Stimulated activated CD8-positive, alpha-beta memory T cell treated with anti-CD3 and anti-CD28 coated beads, Interleukin-12 subunit alpha, Interleukin-12 subunit beta, amount 100 ng/mL, for 1 hour (primary cell): ENCODE measurements around the gene BPIFA1.

ENCODE experiments used
- DNase-seq: peaks from one replicate; pipeline ENCODE4 v3.0.0-alpha.2; 2020; ENCODE audit warnings: low read depth

BPIFA1 gene

DNA sequence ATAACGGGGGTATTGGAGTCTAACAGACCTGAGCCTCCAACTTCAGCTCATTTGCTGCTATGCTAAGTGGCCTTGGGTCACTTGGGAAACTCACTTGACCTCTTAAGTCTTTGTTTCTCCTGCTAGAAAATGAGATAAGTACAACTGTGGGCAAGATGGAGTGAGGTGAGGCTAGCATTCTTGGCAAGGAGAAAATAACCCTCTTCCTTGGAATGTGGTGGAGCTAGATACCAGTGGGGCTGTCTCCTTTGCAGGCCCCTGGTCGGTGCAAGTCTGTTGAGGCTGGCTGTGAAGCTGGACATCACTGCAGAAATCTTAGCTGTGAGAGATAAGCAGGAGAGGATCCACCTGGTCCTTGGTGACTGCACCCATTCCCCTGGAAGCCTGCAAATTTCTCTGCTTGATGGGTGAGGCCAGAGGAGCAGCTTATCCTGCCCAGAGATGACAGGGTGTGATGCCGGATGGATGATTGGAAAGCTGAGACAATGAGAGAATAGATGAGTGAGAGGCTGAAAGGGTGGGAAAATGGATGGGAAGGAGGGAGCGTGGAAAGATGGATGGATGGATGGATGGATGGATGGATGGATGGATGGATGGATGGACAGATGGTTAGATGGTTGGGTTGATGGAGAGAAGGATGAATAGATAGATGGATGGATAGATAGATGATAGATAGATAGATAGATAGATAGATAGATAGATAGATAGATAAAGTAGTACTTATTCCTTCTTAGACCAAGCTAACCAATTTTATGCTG, 4.4 kb downstream of the BPIFA1 start:
- no peak for DNase-seq

DNA sequence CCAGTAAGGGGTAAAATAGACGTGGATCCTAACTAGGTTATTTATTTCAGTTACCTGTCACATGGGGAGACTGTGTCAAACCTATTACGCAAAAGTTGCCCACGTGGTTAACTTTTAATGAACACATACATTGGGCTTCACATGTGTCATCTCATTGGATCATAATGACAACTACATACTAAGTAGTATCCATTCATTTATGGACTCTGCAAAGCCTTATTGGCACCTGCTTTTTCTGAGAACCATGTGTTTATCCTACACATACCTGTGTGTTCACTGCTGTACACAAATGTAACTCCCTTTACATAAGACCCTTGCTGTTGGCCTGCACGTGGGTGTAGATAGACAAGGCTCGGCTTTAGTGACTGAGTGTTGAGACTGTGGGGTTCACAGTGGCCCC, 5.1 kb downstream of the BPIFA1 start:
- no peak for DNase-seq

DNA sequence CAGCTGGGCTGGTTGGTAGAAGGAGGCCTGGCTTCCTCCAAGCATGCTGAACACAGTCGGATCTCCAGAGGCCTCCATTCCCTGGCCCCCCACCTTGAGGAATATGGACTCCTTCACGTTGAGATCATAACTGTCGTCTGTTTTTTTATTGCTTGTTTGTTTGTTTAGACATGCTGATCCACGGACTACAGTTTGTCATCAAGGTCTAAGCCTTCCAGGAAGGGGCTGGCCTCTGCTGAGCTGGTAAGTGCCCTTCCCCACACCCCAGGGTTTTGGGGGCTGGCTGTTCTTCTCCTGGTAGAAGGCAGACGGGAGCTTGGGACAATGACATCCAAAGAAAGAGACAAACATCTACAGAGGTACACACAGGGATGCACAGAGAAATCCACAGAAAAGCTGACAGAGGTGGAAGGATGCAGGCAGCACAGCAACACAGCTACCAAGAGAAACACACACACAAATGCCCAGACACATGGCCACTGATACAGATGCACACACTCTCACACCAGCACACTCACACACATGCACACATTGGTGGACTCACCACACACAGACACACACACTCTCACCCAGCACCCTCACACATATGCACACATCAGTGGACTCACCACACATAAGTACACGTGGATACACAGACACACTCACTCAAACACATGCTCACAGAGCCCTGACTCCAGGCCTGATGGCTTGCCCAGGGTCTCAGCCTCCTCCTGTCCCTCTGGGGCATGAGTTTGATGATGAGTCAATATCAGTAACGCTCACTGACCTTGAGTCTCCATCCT, 6.7 kb downstream of the BPIFA1 start:
- DNase-seq = no peak

DNA sequence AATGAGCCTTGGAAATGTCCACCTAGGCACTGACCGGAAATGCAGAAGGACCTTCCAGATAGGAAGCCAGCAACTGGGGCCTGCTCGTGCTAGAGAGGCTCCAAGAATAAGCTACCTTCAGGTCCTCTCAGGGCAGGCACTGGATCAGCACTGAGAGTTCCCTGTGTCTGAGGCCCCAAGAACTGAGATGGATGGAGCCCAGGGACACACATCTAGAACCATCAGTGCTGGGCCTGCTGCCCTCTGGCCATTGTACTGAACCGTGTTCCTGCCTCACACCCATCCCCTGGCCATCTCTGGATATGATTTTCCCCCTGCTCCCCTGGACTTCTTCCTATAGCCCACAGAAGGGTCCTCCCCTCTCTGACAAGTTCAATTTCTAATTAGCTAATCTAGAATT, 10.3 kb downstream of the BPIFA1 start:
- no peak for DNase-seq

DNA sequence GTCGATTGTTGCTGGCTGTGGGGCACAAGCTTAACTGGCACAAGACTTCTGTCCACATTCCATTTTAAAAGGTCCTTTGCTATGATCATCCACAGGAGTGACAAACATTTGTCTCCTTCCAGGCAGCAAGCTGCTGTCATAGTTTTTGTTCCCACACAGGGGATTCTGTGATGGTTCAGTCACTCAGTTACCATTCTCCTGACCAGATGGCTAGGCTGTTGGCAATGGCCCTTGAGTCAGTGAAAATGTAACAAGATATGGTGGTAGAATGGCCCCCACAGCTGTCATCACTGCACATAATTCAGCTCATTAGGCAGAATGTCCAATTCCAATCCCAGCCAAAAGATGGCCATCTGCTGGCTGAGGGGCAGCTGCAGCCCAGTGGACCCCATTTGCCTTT, 13.7 kb downstream of the BPIFA1 start:
- DNase-seq = no peak

DNA sequence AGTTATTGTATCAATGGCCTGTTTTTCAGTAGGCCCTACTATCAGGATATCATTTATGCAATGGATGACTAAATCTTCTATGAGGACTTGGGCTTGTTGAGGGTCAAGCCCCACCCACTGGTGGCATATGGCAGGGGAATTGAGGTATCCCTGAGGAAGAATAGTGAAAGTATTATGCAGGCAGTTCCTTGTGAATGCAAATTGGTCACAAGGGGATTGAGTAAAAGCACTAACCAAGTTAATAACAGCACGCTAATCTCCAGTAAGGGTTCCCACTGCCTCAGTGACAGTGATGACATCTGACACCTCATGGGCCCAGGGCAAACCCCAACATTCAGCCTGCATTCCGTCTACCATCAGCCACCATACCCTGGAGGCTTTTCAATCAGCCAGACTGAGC, 14.9 kb downstream of the BPIFA1 start:
- no peak for DNase-seq

DNA sequence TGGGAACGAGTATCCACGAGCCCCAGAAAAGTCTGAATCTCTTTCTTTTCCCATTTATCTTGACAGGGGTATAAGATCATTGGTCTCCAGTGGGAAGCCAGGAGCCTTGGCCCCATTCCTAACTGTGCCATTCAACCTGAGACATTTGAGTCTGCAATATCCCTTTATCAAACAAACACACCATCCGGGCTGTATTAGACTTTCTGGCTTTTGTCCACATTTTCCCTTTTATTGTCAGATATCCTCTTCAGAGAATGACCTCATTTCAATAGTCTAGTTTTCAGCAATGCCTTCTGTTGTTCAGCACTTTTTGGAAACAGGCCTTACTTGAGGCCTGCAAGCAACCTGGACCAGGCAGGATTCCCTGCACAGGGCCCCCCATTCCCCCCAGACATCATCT, 15.7 kb downstream of the BPIFA1 start:
- DNase-seq = no peak

DNA sequence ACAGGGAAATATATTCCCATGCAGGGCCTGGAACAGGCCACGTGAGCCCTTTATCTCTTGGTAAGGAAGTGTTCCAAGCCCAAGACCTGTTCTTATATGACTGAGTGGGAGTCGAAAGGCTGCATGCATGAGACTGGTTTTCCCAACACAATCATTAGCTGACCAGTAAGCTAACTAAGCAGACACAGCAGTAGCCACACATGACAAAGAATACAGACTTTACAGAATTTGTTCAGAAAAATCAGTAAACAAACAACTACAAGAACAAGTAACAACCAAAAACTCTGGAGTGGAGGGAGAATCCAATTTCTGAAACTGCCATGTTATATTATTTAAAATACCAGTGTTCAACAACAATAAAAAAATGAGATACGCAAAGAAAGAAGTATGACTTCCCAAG, 16.7 kb downstream of the BPIFA1 start:
- DNase-seq = no peak

DNA sequence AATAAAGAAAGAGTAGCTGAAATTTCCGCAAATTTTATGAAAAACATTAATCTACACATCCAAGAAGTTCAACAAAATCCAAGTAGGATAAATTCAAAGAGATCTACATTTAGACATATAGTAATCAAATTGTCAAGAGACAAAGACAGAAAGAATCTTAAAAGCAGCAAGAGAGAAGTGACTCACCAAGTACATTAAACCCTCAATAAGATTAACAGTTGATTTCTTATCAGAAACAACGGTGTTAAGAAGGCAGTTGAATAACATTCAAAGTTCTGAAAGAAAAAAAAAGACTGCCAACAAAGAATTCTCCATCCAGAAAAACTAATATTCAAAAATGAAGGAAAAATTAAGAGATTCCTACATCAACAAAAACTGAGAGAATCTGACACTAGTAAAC, 19.2 kb downstream of the BPIFA1 start:
- DNase-seq = no peak

DNA sequence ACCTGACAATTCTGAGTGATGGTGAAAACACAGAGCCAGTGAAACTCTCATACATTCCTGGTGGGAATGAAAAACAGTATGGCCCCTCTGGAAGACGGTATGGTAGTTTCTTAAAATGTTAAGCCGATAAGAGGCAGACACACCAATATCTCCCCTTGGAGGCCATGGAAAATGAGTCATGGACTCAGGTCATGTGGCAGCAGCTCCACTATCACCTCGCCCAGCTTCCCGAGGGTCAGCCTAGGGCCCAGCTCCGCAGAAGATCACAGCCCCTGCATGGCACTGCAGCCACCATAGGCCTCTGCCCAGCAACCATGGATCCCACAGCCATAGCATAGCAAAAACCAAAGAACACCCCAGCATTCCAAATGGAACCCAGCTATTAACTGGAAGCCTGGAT, 21.4 kb downstream of the BPIFA1 start:
- DNase-seq = no peak

DNA sequence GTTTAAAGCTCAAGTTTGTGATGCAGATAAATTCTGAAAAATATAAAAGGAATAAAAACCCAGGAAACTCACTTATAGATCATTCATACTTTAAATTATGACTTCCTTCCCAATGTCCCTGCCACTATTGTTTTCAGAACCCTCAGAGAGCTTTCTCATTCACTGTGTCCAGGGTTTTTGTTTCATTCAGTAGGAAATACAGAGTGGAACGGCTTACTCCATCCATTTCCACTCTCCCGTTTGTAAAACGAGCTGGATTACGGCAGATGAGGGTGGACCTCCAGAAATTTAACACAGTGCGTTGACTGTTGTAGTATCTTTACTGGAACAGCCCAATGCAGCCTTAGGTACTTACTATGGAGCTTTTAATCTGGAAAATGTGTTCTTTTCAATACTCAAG, 23.6 kb downstream of the BPIFA1 start:
- DNase-seq = no peak

DNA sequence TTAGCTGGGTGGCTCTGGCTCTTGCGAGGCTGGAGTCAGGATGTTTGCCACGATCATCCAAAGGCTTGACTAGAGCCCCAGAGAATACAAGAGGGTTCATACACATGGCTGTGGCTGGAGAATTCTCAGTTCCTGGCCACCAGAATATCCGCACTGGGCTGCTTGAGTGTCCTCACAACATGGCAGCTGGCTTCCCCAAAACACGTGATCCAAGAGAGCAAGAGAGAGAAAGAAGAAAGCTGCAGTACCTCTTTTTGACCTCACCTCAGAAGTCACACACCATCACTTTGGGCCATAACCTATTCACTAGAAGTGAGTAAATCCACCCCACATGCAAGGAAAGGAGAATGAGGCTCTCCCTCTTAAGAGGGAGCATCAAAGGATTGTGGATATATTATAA, 25.7 kb downstream of the BPIFA1 start:
- no peak for DNase-seq

DNA sequence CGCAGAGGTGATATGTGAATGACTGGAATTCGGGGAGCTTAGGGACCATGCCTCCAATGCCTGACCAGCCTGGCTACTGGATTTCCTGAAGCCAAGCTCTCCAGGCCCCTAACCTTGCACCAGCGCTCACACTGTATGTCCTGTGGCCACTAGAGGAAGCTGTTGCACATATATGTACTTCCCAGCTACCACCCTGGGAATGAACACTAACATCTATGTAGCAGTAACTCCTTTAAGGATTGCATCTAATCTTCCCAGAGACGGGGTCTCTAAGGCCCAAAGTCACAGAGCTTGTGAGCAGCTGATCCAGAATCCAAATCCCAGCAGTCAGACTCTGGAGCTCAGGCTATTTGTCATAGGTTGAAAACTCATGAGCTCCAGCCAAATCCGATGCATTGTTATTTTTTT, 26.9 kb downstream of the BPIFA1 start:
- no peak for DNase-seq

DNA sequence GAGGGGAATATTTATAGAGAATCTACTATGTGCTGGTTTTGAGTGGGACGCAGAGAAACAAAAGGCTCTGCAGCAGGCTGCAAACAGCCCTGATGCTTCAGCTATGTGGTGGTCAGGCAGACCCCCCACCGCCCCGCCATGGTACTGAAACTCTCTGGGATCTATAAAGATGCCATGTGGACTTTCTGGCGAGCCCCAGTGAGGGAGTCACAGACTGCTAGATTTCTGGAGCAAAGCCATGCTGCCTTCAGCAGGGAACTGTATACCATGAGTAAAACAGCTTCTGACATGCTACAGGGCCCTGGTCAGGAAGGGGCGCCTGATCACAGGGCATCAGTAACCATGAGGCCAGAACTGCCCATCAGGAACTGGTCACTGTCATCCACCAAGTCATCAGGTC, 28.0 kb downstream of the BPIFA1 start:
- no peak for DNase-seq

DNA sequence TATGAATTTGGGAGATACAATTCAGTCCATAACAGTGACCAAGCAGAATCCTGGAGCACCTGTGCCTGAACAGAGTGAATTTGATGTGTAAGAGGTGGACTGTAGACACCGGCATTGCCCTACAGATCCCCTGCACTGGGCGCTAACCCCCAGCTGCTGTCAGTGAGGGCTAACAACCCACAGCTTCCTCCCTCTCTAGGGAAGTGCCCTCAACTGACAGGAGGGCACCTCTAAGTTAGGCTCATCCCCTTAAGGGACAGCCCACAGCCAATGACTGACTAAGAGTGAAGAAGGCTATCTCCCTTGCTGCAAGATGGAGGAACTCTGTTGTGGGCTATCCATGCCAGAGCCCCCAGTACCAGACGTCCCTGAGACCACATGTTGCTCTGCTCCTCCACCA, 31.9 kb downstream of the BPIFA1 start:
- no peak for DNase-seq

DNA sequence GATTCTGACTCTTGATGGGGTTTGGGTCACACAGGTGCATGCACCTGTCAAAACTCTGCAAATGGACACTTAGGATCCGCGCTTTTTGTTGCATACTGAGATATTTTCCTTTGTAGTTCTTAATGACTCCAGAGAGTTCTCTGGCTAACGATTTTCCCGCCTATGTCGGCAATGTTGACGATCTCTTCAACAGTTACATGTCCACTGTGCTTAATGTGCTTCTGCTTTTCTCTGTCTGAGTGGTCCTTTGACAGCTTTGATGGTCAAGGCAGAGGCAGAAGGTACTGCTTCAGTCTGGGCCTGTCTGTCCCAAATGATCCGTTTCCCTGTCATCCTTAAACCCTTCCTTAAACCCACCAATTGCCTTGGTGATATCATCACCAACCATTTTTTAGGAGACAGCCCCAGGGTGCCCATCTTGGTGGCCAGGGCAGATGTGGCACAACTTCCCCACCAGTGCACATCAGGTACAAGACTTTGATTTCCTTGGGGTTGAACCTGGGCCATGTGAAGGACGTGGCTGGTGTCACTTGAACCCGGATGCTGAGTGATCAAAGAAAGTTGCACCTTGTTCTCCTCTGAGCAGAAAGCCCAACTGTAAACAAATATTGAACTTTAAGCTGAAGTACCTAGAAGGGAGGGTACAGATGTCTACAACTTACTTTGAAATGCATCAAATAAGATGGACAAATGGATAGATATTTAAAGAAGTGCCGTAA, 36.5 kb downstream of the BPIFA1 start:
- no peak for DNase-seq

DNA sequence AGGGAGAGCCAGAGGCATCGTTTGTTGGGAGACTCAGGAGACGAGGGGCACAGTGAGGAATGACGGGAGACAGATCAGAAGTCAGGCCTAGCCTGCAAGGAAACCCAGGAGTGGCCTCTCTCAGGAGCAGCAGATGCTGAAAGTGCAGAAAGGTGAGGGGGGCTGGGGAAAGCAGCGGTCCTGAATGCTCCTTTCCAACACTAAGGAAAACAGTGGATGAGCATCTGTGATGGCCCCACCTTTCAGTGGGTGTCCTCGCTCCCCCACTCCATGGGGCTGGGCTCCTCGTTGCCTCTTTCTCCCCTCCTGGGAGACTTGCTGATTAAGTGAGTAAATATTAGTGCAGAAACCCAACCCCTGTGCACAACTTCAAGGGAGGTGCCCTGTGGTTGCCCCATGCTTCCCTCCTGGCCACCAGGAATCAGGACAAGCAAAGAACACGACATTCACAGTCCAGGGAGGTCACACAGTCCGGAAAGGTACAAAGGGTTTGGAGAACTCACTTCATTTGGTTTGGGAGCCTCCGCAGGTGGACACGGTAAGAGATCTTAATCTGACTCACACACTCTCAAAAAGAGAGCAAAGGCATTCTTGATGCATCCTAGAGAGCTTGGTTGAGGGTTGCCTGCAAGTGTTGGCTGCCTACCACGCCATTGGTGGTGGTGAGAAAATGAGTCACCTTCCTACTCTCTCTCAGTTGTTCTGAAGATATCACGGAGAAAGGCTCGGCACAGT, 37.5 kb downstream of the BPIFA1 start:
- no peak for DNase-seq

DNA sequence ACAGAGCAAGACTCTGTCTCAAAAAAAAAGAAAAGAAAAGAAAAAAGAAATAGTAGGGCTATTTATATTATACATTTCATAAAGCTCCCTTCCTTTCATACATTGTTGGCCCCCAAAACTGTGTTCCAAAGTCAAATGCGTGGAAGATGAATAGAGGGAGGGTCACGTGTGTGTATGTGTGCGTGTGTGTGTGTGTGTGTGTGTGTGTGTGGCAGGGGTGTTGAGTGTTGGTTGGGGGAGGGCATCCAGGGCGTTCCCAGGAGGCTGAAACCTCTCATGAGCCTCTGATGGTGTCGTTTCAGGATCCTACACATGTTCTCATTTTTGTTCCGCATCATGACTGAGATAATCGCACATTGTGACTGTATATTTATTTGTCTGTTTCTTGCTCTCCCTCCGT, 39.4 kb downstream of the BPIFA1 start:
- DNase-seq = no peak

DNA sequence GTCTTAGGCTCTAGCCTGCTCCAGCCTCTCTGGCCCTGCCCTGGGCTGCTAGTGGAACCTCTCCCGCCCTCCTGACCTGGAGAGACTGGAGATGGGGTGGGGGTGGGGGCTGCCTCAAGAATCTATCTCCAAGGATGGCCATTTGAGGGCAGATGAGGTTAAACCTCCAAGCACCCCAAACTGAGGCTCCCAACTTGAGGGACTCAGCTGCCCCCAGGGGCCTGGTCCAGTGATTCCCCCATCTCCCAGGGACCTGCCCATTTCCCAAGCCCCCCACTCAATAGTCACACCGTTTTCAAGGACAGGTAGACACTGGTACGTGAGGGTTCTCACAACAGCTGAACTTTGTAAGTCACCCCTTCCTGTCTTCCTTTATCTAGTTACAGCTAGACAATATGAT, 40.1 kb downstream of the BPIFA1 start:
- no peak for DNase-seq

DNA sequence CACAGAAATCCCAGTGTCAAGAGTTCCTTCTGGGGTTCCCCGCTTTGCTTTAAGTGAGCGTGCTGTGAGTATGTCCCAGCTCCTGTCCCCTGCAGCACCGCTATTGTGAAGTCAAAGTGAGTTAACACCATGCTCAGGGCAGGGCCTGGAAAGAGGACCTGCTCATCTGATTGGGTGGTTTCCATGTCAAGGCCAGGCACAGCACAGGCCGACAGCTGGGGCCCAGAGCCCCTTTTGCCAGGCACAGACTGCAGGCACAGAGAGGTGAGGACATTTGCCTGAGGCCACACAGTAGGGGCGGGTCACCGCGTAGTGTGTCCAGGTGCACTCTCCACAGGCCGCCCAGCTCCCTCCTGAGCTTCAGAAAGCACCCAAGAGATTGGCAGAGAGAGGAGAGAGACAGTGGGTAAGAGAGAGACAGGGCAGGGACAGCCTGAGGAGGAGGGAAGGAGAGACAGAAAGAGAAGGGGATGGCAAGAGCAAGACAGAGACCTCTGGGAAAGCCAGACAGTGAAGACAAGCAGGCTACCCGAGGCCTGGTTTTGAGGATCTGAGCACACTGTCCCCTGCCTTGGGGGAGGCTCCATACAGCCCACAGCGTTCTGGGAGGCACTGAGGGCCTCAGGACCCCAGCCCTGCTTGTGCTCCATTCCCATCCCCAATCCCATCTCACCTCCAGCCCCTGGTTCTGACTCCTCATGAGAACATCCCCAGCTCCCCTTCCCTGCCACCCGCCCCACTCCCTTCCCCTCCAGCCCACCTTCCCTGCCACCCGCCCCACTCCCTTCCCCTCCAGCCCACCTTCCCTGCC, 40.7 kb downstream of the BPIFA1 start:
- no peak for DNase-seq
